Body of pancreas (tissue), 4 donors: ENCODE measurements around the gene PLCH1.

Experiments
- POLR2A ChIP-seq, 3 donors: fragments of 450-650 bp; IDR thresholded peaks; one replicate each; pipeline ENCODE4 v1.6.1; 2016; ENCODE audit warnings: antibody characterized with exemption in 3 of 3, mild to moderate bottlenecking in 2 of 3
- TF ChIP-seq, protein P1 (sequence below), 7 experiments: fragments of 450-650 bp in 4 of 7; fragments of 200-600 bp in 3 of 7; sonication (generic) in 3 of 7; IDR thresholded peaks; one replicate each; pipeline ENCODE4 v1.5.1; 2016 to 2019; ENCODE audit warnings: antibody characterized with exemption in 7 of 7

DNA sequence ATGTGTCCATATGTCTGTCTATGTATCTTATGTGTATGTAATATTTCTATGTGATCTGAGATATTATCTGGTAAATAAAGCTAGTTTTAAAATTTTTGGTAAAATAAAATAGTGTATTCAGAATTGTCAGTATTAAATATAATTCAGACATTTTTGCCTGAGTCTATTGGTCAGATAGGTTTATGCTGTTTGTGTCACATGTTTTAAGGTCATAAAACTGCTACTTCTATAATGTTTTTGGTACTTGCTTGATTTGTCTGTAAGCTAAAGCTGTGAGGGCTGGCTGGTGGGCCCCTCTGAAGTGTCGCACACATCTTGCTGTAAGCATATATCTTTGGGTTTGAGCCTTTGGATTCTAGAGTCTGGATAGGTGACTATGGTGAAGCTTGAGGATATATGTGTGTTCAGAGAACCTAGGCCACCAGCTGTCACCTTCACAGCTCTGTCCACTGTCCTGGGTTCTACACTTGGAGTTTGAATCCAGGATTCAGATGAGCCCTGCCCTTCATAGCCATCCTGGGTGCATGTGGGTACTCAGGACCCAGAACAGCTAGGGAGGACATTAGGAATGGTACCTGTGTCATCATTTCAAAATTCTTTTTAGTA, 379.6 kb downstream of the PLCH1 start:
- TF ChIP-seq, protein P1, sequence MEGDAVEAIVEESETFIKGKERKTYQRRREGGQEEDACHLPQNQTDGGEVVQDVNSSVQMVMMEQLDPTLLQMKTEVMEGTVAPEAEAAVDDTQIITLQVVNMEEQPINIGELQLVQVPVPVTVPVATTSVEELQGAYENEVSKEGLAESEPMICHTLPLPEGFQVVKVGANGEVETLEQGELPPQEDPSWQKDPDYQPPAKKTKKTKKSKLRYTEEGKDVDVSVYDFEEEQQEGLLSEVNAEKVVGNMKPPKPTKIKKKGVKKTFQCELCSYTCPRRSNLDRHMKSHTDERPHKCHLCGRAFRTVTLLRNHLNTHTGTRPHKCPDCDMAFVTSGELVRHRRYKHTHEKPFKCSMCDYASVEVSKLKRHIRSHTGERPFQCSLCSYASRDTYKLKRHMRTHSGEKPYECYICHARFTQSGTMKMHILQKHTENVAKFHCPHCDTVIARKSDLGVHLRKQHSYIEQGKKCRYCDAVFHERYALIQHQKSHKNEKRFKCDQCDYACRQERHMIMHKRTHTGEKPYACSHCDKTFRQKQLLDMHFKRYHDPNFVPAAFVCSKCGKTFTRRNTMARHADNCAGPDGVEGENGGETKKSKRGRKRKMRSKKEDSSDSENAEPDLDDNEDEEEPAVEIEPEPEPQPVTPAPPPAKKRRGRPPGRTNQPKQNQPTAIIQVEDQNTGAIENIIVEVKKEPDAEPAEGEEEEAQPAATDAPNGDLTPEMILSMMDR (IDR thresholded peaks at IDR 0.05): no peak
- TF ChIP-seq POLR2A (IDR thresholded peaks at IDR 0.05): no peak
